Measurements from ENCODE around the gene PSMB2.

- TF ChIP-seq, protein P1, sequence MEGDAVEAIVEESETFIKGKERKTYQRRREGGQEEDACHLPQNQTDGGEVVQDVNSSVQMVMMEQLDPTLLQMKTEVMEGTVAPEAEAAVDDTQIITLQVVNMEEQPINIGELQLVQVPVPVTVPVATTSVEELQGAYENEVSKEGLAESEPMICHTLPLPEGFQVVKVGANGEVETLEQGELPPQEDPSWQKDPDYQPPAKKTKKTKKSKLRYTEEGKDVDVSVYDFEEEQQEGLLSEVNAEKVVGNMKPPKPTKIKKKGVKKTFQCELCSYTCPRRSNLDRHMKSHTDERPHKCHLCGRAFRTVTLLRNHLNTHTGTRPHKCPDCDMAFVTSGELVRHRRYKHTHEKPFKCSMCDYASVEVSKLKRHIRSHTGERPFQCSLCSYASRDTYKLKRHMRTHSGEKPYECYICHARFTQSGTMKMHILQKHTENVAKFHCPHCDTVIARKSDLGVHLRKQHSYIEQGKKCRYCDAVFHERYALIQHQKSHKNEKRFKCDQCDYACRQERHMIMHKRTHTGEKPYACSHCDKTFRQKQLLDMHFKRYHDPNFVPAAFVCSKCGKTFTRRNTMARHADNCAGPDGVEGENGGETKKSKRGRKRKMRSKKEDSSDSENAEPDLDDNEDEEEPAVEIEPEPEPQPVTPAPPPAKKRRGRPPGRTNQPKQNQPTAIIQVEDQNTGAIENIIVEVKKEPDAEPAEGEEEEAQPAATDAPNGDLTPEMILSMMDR (IDR thresholded peaks at IDR 0.05; ENCODE audit: insufficient read depth, low read length): no peak
- TF ChIP-seq POLR2AphosphoS5 (IDR thresholded peaks at IDR 0.05; ENCODE audit: low read depth) (no peak), SPI1 (IDR thresholded peaks at IDR 0.05; ENCODE audit: borderline replicate concordance, low read depth) (no peak)
Measured at GRCh38 chr1:35590476-35591040, 50.8 kb downstream of the PSMB2 start.

Data from HL-60 (cell line).